Erythroblast (primary cell): ENCODE results near the gene STX2.

Experiments used
- GATA1 ChIP-seq: IDR thresholded peaks from 2 replicates; pipeline ENCODE4 v1.6.1; 2011; ENCODE audit warnings: low read depth, mild to moderate bottlenecking, control low read depth, low read length, moderate library complexity
- POLR2A ChIP-seq: IDR thresholded peaks from 2 replicates; pipeline ENCODE4 v1.6.1; 2011; ENCODE audit warnings: mild to moderate bottlenecking, low read length

- TF ChIP-seq POLR2A (no peak), GATA1 (no peak)
These were observed 20.1 kb upstream of the STX2 start for GRCh38 chr12:130859161-130859560.
